Neural crest cell (in vitro differentiated cells): ENCODE data around the gene MKS1. TPM values are rescaled to one million over a fixed set of nuclear protein-coding genes. Genes with fewer than 3 reads are reported as not detected.

Experiments used
- DNase-seq: peaks from one replicate; pipeline ENCODE4 v3.0.0; 2021; ENCODE audit warnings: low read depth, mixed read lengths, low spot score
- H3K27ac Mint-ChIP-seq: one replicate; pipeline ENCODE4 v1.8.0; 2021; ENCODE audit warnings: mild to moderate bottlenecking, mixed read lengths; ENCODE audit not compliant: unreplicated experiment
- H3K27me3 Mint-ChIP-seq: 2 replicates; pipeline ENCODE4 v1.8.0; 2021; ENCODE audit warnings: low read depth, mild to moderate bottlenecking, mixed read lengths
- H3K36me3 Mint-ChIP-seq: 2 replicates; pipeline ENCODE4 v1.8.0; 2021; ENCODE audit warnings: low read depth, mild to moderate bottlenecking, mixed read lengths
- H3K4me1 Mint-ChIP-seq: 2 replicates; pipeline ENCODE4 v1.8.0; 2021; ENCODE audit warnings: mixed read lengths
- H3K4me3 Mint-ChIP-seq: one replicate; pipeline ENCODE4 v1.8.0; 2021; ENCODE audit warnings: mild to moderate bottlenecking, mixed read lengths
- H3K9me3 Mint-ChIP-seq: 2 replicates; pipeline ENCODE4 v1.8.0; 2021; ENCODE audit warnings: mixed read lengths
- total RNA-seq: library from RNA; stranded (reverse); gene quantifications from 2 replicates; pipeline ENCODE4 v1.2.1, GENCODE V29; 2021
- TF ChIP-seq, protein P1 (sequence below): fragments of 200-600 bp; sonication (generic); conservative IDR thresholded peaks from 2 replicates; pipeline ENCODE4 v1.5.0; 2021; ENCODE audit warnings: antibody characterized with exemption, mild to moderate bottlenecking

The MKS1 gene
- total RNA-seq, 1 donor from 2014 or later: 34.2 TPM

DNA sequence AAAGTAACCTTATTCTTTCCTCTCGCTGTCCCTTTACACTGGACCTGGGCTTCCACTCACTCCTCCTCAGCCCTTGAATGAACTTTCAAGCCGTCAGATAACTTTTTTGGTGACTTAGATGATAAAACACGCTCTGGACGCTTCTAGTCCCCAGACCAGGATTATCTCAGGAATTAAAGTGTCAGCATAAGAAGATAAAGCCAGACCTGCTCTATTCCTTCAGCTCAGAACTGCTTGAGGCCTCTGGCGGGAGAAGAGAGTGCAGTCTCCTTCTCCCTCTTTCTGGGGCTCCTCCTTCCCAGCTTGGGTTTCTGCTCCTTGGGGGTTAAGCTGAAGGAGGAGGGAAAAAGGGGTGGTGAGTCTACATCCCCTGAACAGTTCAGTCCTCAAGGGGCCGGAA, 25.9 kb upstream of the MKS1 start:
- Mint-ChIP-seq H3K36me3 (no peaks in the 10 kb centered on the region), H3K4me1 (no peaks in the 10 kb centered on the region), H3K27me3 (peaks cover 91% of the 10 kb centered on the region), H3K4me3 (no peak overlapping the region), H3K9me3 (no peaks in the 10 kb centered on the region), H3K27ac (no peak overlapping the region)
- DNase-seq: no peak
- TF ChIP-seq, protein P1, sequence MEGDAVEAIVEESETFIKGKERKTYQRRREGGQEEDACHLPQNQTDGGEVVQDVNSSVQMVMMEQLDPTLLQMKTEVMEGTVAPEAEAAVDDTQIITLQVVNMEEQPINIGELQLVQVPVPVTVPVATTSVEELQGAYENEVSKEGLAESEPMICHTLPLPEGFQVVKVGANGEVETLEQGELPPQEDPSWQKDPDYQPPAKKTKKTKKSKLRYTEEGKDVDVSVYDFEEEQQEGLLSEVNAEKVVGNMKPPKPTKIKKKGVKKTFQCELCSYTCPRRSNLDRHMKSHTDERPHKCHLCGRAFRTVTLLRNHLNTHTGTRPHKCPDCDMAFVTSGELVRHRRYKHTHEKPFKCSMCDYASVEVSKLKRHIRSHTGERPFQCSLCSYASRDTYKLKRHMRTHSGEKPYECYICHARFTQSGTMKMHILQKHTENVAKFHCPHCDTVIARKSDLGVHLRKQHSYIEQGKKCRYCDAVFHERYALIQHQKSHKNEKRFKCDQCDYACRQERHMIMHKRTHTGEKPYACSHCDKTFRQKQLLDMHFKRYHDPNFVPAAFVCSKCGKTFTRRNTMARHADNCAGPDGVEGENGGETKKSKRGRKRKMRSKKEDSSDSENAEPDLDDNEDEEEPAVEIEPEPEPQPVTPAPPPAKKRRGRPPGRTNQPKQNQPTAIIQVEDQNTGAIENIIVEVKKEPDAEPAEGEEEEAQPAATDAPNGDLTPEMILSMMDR: no peak

DNA sequence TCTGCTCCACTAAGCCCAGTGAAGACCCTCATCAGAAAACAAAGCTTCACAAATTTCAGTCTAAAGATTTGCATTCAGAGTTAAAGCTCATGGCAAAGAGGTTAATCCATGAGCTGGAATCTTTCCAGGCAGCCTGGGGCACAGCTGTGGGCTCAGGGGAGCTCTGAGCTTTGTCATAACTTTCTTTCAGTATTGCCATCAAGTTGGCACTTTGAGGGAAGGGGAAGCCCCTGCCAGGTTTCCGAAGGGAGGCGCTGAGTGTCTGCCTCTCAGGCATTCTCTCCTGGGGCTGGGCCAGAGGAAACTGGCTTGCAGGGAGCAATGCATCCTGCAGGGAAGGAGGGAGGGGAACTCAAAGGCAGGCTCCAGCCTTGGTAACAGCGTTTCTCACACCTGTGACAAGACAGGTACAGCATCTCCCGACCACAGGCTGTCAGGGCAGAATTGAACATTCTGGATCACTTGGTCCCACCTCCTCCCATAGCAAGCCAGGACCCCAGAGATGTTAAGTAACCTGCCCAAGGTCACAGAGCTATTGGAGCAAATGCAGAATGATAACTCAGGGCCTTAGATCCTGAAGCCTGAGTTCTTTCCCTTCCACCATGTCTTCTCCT, 23.2 kb upstream of the MKS1 start:
- DNase-seq: no peak
- TF ChIP-seq, protein P1: no peak
- H3K27ac Mint-ChIP-seq: no peak overlapping the region
- no peak overlapping the region for H3K4me3 Mint-ChIP-seq
- no peaks in the 10 kb centered on the region for H3K4me1 Mint-ChIP-seq
- H3K9me3 Mint-ChIP-seq: no peaks in the 10 kb centered on the region
- peaks cover 93% of the 10 kb centered on the region for H3K27me3 Mint-ChIP-seq
- no peaks in the 10 kb centered on the region for H3K36me3 Mint-ChIP-seq

DNA sequence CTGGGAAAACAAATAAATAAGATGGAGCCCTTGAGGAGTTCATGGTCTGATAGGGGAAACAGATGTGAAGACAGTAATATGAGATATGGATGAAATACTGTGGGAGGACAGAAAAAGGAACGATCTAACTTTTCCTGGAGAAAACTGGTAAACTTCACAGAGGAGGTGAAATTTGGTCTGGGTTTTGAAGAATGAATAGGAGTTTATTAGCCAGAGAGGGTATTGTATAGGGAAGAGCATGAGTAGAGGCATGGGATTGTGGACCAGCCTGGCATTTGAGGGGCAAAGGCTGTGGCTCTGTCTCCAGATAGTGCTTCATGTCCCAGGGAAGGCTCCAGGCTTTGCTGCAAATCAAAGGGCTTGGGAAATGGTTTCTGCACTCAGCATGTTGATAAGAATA, 20.9 kb upstream of the MKS1 start:
- Mint-ChIP-seq H3K9me3 (no peaks in the 10 kb centered on the region), H3K27me3 (peaks cover 96% of the 10 kb centered on the region), H3K27ac (no peak overlapping the region)

DNA sequence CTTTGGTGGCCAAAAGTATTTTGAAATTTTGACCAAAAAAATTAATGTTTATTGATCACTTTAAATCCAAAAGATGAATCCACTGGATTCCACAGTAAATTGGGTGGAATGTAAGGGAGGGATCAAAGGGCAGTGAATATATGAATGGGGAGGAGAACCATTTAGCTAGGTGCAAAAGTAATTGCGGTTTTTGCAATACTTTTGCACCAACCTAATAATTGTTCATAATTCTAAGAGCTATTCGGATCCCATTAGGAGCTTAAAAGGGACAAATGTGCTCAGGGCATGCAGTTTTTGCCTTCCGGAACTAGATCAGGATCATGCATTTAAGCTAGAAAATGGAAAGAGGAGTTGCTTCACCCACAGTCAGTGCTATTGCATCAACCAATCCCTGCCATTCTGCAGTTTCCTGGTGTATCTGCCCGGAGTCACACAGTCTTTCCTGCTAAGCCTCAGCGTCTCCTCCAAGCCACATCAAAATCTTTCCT, 19.1 kb upstream of the MKS1 start, which contains the start of gene LPO:
Gene LPO (plus strand): TSS at position 438 of the 488 bp plus-strand sequence. CDS start 4,396 bp downstream, outside the sequence.
- no peak within 1 kb of the TSS for H3K27ac Mint-ChIP-seq

More for the DNA sequence above, 20.9 kb upstream of the MKS1 start:
- no peak overlapping the region for H3K4me3 Mint-ChIP-seq
- TF ChIP-seq, protein P1: no peak
- H3K4me1 Mint-ChIP-seq: no peaks in the 10 kb centered on the region
- no peak for DNase-seq
- H3K36me3 Mint-ChIP-seq: no peaks in the 10 kb centered on the region

DNA sequence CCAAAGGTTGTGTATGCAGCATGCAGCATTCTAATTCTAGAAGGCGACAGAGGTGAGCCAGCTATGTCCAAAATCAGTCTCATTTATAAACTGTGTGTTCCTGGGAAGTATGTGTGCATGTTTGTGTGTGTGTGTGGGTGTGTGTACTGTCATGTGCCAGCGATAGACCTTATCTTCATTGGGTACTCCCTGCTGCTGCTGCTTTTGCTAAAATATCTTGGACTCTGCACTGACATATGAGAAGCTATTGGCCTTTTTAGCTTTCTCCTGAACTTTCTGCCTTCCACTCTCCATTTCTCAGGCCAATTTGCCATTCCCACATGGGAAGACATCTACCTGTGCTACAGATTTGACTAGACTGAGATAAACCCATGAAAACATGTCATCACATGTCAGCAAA, 17.3 kb upstream of the MKS1 start:
- Mint-ChIP-seq H3K36me3 (no peaks in the 10 kb centered on the region), H3K4me1 (no peaks in the 10 kb centered on the region), H3K9me3 (no peaks in the 10 kb centered on the region), H3K27me3 (peaks cover 92% of the 10 kb centered on the region), H3K4me3 (no peak overlapping the region), H3K27ac (no peak overlapping the region)
- DNase-seq: no peak
- TF ChIP-seq, protein P1: no peak

More for the DNA sequence above, 19.1 kb upstream of the MKS1 start, which contains the start of gene LPO:
- DNase-seq: no peak
- Mint-ChIP-seq H3K4me1 (no peaks in the 10 kb centered on the region), H3K9me3 (no peaks in the 10 kb centered on the region), H3K27me3 (peaks cover 95% of the 10 kb centered on the region), H3K4me3 (no peak within 1 kb of the TSS), H3K36me3 (no peaks in the 10 kb centered on the region)
- TF ChIP-seq, protein P1: no peak
